CD4-positive, alpha-beta T cell treated with Interleukin-21 for 1 hour (primary cell): ENCODE results near the gene KNCN.
A peak's percentile ranks its signal among the peaks of the same experiment; 100 is the strongest.

ENCODE experiments used
- DNase-seq: peaks from one replicate; pipeline ENCODE4 v3.0.0-alpha.2; 2020

The KNCN gene

DNA sequence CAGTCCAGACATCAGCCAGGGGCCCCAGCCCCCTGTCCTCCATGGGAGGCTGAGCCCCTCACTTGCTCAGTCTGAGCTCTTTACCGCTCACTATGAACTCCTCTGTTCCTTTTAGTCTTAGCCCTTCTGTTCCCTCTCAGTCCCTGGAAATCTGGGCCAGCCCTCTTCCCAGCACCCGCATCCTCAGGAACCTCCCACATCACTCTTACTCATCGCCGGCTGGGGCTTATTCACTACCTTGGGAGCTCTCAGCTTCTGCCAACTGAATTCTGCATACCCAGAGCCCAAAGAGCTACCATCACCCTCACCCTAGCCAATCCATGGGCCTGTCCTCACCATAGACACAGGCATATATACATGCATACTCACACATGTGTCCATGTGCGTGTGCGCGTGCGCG, 11.5 kb downstream of the KNCN start:
- DNase-seq: no peak

- no peak for DNase-seq
These were observed 13.3 kb downstream of the KNCN start for GRCh38 chr1:46538147-46538546.

GRCh38 chr1:46537651-46538050, 13.8 kb downstream of the KNCN start:
- no peak for DNase-seq

DNA sequence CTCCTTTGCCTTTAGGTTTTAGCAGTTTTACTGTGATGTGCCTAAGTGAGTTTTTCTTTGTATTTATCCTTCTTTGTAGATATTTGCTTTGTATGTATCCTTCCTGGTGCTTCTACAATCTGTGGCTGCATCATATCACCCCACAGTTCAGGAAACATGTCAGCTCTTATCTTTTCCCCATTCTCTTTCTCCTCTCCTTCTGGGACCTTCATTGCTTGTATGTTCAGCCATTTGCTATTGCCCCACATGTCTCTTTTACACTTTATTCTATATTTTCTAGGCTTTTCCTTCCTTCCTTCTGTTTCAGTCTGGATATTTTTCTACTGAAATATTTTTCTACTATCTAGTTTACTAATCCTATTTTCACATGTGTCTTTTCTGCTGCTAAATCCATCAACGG, 14.9 kb downstream of the KNCN start:
- DNase-seq: no peak

DNA sequence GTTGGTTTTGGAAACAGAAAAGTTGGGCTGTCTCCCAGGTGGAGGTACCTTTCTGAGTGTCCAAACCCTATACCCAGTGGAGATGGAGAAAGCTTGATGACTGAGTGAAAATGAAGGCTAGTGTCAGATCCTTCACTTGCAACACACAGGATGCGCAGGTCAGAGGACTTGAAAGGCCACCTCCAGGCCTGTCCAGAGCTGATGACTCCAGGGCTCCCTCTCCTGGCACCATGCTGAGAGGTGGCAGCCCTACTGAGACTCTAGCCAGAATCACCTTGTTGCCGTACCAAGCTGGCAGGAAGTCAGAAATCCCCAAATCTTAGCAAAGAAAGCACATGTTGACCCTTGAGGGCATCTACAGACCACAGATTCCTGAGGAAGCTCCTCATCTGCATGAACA, 16.4 kb downstream of the KNCN start:
- DNase-seq: no peak

GRCh38 chr1:46533179-46533864, 18.1 kb downstream of the KNCN start:
- peak; percentile 58 for DNase-seq

DNA sequence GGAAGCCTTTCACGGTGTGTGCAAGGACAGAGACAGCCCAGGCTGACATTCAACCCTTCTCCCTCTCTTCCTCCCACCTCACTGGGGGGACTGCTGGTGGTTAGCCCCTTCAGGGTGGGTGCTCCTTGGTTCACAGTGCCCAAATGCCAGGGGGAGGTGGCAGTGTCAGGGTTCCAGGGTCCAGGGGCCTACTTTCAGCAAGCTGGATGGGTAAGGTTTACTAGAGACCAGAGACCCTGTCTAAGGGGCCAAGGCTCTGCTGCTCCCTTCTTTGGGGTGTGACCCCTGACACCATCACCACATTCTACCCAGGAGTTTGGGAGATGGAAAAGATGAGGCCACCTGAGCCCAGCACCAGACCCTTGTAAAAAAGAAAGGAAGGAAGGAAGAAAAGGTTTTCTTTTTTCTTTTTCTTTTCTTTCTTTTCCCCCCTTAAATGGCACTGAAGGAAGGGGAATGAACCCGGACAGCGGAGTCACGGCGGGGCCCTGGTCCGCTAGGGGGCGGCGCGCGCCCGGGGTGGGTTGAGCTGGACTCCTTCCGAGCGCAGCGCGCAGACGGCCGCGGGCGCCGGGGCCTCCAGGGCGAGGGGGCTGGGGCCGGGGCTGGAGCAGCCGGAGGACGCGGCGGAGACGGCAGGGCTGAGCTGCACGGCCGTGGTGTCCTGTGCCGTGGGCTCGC, 18.8 kb downstream of the KNCN start:
- DNase-seq: peak; percentile 67

DNA sequence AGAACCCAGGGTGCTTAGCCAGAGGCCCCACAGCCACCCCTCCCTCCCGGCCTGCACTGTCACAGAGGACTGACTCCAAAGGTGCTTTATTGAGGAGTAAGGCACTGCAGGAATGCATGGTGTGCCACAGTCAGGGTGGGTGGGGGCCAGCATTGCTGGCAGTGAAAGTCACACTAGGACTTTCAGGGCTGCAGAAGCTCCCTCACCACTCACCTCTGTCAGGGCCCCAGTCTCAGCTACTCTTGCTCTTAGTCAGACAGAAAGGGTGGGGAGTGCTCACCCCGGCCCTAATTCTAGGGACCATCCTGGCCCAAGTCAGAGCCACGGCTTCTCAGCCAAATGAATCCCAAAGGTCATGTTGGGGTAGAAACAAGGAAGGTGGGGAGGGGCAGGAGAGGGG, 19.4 kb downstream of the KNCN start:
- no peak for DNase-seq

DNA sequence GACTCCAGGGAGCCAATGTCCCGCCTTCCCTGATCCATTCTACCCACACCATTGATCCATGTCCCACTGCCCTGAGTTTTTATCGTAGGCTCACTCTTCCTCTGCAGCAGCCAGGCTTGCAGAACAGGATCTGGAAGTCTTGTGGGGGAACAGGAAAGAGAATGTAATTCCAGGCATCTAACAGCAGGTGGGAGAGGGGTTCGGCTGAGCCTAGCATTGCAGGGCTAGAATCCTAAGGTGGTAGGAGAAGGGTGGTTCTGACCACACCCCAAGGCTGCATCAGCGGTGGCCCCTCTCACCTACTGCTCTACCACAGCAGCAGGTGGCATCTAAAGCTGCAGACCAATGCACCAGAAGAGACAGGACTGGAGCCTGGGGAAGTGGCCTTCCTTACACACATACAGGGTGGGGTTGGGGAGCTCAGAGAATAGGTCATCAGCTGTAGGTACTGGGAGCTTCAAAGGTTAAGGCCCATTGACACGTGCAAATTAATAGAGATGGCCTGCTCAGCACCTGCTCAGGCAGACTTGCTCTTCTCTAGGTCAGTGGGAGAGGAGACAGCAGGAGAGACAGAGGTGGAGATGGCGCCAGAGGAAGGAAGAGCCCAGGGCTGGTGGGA, 20.5 kb downstream of the KNCN start:
- no peak for DNase-seq

GRCh38 chr1:46530311-46530710, 21.1 kb downstream of the KNCN start:
- no peak for DNase-seq

- DNase-seq: no peak
These were observed 22.3 kb downstream of the KNCN start for GRCh38 chr1:46529031-46529630.

DNA sequence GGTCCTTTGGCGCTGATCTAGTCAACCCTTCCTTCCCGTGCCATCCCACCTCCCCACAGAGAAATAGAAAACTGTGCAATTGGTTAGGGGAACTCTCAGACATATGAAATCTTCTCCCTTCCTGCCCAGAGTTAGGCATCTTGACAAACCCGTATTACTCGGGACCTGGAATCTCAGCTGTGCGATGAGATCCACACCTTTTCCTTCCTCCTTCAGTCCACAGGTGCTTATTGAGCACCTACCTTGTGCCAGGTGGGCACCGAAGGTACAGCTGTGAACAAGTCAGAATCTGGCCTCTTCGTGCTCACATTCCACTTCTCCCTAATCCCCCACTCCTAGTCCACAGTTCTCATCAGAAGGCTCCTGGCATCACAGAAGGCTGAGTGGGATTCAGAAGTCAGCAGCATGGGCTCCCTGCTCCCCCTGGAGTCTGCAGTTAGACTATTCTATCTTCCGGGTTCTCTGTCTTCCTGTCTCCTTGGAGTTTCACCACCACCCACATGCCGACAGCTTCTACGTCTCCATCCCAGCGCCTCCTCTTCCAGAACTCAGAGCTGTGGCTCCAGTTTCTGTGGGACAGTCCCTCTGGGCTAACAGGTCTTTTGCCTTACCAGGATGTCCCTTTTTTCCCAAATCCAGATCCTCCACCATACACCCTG, 23.0 kb downstream of the KNCN start:
- DNase-seq: no peak

DNA sequence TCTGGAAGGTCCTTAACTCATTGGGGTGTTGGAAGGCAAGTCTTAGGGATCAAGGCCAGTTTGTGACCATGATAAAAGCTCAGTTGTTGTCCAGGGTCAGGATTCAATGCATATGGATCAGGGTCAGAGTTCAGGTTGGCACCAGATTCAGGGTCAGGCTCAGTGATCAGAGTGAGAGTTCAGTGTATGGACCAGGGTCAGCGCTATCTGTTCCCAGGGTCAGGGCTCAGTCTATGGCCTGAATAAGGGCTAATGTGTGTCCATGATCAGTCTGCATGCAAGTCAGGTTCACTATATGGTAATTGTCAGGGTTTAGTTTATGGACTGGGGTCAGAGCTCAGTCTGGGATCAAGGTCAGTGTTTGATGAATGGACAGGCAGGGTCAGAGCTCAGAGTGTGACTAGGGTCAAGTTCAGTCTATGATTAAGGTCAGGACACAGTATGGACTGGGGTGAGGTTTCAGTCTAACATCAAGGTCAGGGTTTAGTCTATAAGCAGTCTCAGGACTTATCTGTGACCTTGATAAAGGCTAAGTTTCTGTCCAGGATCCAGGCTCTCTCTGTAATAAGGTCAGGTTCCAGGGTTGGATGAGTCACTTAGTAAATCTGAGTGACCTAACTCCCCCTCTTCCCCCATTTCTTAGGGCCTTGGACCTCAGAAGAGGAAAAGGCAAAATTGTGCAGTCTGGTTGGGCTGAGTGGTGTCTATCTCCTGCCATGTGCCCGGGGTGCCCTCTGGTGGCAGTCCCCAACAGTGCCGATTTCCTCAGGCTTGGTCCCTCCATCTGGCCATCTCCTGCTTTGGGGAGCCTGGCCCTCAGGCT, 23.8 kb downstream of the KNCN start:
- peak; percentile 71 for DNase-seq

GRCh38 chr1:46526691-46527291, 24.7 kb downstream of the KNCN start:
- no peak for DNase-seq

DNA sequence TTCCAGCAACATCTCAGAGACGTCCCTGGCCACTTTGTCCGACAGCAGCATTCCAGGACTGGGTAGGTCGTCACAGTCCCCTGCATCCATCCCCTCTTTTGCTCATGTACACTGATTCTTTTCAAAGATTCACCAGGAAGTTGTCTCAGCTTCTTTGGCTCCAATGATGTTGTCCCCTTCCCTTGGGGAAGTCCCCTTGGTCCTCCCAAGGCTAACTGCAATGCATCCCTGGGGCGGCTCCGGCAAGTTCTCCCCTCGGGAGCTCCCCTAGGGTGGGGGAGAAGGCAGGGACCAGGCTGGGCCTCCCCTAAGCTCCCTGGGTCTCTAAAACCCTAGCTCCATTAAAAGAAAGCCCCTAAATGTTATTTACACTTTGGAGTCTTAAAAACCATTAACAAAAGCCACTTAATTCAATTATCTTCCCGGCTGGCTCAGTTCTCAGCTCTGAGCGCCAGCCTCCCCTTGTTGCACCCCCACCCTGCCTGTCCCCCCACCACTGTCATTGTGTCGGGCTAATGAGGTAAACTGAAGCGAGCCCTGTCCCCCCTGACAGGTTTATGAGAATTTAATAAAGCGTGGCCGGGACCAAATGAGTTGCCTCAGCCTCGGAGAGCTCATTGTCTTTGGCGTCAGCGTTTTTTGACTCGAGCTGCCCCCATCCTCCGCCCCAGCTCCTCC, 25.3 kb downstream of the KNCN start:
- no peak for DNase-seq

GRCh38 chr1:46525253-46525983, 26.0 kb downstream of the KNCN start:
- DNase-seq: no peak

- DNase-seq: no peak
These were observed 26.6 kb downstream of the KNCN start for GRCh38 chr1:46524843-46525242.

DNA sequence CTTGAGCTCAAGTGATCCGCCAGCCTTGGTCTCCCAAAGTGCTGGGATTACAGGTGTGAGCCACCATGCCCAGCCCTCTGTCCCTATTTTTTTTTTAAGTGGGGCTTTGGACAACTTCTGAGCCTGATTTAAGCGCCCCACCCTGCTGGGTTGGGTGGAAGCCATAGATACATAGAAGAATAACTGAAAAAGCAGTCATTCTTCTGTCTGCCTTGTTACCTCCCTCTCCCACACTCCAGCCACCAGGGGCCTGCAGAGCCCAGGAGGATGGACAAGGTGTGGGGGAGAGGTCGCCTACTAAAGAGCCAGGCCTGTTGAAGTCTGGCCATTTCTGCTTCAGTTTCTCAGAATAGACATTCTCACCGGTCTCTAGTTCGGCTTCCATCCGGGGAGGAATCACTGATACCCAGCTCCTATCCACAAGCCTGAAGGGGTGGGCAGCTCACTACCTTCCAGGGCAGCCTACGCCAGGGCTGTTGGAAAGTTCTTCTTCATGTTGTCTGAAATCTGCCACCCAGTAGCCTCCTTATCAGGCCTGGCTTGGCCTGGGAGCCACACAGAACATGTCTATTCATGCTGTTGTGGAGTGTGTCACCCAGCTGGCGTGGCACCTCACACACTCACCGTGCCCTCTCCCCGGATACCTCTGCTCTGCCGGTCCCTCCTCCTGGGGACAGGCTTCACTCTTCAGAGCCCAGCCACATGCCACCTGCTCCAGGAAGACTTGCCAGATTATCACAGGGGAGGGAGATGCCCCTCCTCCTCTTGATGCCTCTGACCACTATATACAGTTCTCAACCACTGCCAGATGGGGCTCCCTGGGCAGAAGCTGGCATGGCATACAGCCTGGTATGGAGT, 27.7 kb downstream of the KNCN start:
- no peak for DNase-seq

DNA sequence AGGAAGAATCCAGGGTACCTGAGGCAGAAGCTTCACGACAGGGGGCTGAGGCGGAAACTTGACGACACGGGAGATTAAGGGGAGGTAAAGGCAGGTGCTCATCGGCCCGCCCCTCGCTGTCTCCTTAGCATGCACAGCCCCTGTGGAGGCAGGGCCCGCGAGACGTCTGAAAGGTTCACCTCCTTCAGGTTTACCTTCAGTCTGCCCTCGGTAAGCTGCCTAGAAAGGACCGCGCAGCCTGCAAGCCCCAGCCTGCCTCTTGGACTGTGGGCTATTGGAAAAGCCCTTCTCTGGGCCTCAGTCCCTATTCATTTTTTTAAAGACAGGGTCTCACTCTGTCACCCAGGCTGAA, 28.5 kb downstream of the KNCN start:
- no peak for DNase-seq
